Thoracic aorta (tissue), 2 donors: ENCODE results near the gene ITGA3. TPM values are rescaled to one million over a fixed set of nuclear protein-coding genes. Genes with fewer than 3 reads are reported as not detected.

ENCODE experiments used
- ATAC-seq: fragments of 150-250 bp; one replicate; pipeline ENCODE4 v1.8.0; 2017; ENCODE audit warnings: low read depth; ENCODE audit not compliant: insufficient number of reproducible peaks, low FRiP score
- DNase-seq: peaks from one replicate; pipeline ENCODE4 v3.0.0-alpha.2; 2020; ENCODE audit warnings: low spot score
- H3K27ac ChIP-seq, 2 donors: fragments of 200-600 bp; sonication (generic); 1 replicate in 1 of 2; 2 replicates in 1 of 2; pipeline ENCODE4 v1.5.1; 2016; ENCODE audit warnings: mild to moderate bottlenecking in 2 of 2, moderate library complexity in 2 of 2
- H3K27me3 ChIP-seq: fragments of 200-600 bp; sonication (generic); replicated peaks from 2 replicates; pipeline ENCODE4 v1.6.0; 2016; ENCODE audit warnings: mild to moderate bottlenecking; ENCODE audit not compliant: insufficient read depth
- H3K36me3 ChIP-seq: fragments of 200-600 bp; sonication (generic); one replicate; pipeline ENCODE4 v1.5.1; 2016
- H3K4me1 ChIP-seq, 2 donors: fragments of 200-600 bp; sonication (generic); 1 replicate in 1 of 2; 2 replicates in 1 of 2; pipeline versions ENCODE4 v1.5.1 to v1.6.0; 2016; ENCODE audit warnings: low read depth in 2 of 2, mild to moderate bottlenecking in 1 of 2; ENCODE audit not compliant: control insufficient read depth in 1 of 2
- H3K4me3 ChIP-seq: fragments of 200-600 bp; sonication (generic); 2 replicates; pipeline ENCODE4 v1.5.1; 2016; ENCODE audit warnings: mild to moderate bottlenecking
- H3K9me3 ChIP-seq: fragments of 200-600 bp; sonication (generic); 2 replicates; pipeline ENCODE4 v1.5.1; 2016
- total RNA-seq, 2 donors: library from RNA; depleted of rRNA; stranded (reverse); fragments of >200 nt; gene quantifications; one replicate each; pipeline versions ENCODE4 v1.1.0 to v1.2.3, GENCODE V29; 2016
- TF ChIP-seq, protein P1 (sequence below): fragments of 200-600 bp; sonication (generic); IDR thresholded peaks from one replicate; pipeline ENCODE4 v1.5.1; 2019; ENCODE audit warnings: antibody characterized with exemption

The ITGA3 gene
- total RNA-seq, 2 donors from 2014 or later, result 197 to 260 TPM

DNA sequence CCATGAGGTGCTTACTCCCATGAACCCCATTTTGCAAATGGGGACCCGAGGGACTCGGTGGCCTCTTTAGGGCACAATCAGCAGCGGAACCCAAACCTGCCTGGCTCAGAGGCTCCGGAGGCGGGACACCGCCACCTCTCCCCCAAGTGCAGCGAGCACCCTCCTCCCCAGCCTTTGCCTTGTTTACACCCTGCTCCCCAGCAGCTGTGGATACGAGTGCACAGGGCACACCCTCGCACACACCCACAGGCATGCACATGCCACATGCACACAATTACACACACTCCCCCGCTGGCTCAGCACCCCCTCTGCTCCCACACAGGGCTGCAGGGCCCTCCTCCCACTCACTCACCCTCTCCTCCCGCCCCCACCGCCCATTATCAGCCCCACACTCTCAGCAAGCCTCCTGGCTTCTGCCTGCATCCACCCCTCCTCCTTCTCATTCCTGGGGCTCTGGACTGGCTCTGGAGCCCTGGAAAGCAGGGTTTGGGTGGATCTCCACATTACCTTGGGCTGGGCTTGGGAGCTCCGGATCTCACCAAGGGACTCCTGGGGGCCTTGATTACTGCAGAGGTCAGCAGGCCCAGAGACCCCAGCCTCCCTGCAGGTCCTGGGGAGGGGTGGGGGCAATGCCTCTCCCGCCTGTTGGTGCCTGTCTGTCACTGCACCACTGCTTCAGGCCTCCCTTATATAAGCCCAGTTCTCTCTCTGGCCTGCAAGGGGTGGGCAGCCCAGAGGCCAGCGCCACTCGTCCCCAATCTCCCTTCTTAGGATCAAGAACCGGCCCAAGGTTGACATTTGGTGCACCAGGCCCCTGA lies 45.6 kb downstream of the ITGA3 start:
- H3K4me3 ChIP-seq, result no peak overlapping the region
- peaks cover 7 to 45% of the 10 kb centered on the region in 2 donors for H3K4me1 ChIP-seq
- H3K9me3 ChIP-seq, result no peaks in the 10 kb centered on the region
- H3K27me3 ChIP-seq, result no peaks in the 10 kb centered on the region
- TF ChIP-seq, protein P1, sequence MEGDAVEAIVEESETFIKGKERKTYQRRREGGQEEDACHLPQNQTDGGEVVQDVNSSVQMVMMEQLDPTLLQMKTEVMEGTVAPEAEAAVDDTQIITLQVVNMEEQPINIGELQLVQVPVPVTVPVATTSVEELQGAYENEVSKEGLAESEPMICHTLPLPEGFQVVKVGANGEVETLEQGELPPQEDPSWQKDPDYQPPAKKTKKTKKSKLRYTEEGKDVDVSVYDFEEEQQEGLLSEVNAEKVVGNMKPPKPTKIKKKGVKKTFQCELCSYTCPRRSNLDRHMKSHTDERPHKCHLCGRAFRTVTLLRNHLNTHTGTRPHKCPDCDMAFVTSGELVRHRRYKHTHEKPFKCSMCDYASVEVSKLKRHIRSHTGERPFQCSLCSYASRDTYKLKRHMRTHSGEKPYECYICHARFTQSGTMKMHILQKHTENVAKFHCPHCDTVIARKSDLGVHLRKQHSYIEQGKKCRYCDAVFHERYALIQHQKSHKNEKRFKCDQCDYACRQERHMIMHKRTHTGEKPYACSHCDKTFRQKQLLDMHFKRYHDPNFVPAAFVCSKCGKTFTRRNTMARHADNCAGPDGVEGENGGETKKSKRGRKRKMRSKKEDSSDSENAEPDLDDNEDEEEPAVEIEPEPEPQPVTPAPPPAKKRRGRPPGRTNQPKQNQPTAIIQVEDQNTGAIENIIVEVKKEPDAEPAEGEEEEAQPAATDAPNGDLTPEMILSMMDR, result no peak
- DNase-seq (no peak), ATAC-seq (no peak)
- peak overlapping the region; percentile 8 to 62 for H3K27ac ChIP-seq
- H3K36me3 ChIP-seq, result peaks cover 43% of the 10 kb centered on the region

DNA sequence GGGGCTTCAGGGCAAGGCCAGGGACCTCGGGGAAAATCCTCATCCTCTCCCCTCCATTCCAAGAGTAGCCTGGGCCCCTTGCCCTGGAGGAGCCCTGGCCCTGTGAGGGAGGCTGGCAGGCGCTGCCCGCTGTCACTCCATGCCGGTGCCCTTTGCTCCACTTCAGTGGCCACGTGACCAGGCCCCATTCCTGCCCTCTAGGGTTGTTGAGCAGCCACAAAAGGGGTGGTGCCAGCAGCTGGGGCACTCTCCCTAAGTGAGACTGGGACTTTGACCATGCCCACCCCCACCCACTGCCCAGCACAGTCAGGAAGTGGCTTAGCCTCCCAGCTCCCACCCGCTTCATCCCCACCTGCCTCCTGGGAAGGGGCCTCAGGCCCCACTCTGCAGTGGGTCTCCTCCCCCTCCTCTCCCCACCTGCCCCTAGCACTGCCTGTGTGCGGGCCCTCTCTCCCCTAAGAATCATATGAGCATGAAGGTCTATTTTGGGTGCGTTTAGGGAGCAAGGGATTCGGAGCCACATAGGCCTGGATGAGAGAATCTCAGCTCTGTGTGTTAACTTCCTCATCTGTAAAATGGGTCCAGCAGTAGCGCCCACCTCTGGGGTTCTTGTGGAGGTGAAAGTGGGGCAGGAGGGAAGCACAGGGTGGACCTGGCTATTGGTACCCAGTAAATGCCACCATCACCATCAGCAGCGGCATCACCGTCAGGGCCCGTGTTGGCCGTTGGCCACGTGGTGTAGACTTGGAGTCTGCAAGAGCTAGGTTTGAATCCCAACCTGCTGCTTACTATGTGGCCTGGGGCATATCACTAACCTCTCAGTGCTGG lies 46.5 kb downstream of the ITGA3 start:
- no peak overlapping the region for H3K4me3 ChIP-seq
- peaks cover 48% of the 10 kb centered on the region for H3K36me3 ChIP-seq
- DNase-seq (no peak), ATAC-seq (no peak)
- peaks cover 3 to 36% of the 10 kb centered on the region in 2 donors for H3K4me1 ChIP-seq
- H3K9me3 ChIP-seq, result no peaks in the 10 kb centered on the region
- H3K27ac ChIP-seq, result peak overlapping the region; percentile 8 to 62
- H3K27me3 ChIP-seq, result no peaks in the 10 kb centered on the region
- TF ChIP-seq, protein P1, result no peak

DNA sequence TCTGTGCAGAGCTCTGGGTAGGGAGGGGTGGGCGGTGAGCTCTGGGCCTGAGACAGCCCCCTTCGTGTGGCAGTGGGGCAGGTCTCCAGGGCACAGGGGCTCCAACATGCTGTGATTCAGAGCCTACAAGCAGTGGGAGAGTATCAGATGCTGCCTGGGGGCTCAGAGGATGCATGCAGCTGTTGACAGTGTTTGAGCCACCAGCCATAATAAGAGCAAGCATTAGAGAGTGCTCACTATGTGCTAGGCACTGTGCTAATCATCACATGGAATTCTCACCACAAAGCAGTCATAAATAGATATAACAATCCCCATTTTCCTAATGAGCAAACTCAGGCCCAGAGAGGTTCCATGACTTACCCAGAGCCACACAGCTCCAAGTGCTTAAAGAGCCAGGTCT lies 47.3 kb downstream of the ITGA3 start:
- Histone ChIP-seq H3K9me3 (no peaks in the 10 kb centered on the region), H3K36me3 (peaks cover 48% of the 10 kb centered on the region), H3K27me3 (no peaks in the 10 kb centered on the region), H3K27ac (no peak overlapping the region), H3K4me1 (peaks cover 3 to 34% of the 10 kb centered on the region in 2 donors), H3K4me3 (no peak overlapping the region)
- TF ChIP-seq, protein P1, result no peak
- DNase-seq, result no peak
- no peak for ATAC-seq

DNA sequence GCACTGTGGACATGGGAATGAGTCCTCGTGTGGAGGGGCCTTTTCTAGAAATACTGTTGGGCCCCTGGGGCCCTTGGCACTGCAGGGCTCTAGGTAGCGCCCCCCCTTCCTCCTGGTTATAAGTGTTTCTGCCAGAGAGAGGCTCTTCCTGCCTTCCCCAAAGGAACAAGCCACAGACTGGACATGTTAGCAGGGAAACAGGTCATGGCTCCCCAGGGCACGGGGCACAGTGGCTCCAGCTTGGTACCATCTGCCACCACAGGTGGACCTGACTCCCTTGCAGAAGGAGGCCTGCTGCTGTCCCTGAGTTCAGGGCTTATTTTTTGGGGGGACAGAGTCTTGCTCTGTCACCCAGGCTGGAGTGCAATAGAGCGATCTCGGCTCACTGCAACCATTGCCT lies 48.0 kb downstream of the ITGA3 start:
- TF ChIP-seq, protein P1, result no peak
- no peaks in the 10 kb centered on the region for H3K27me3 ChIP-seq
- no peak for ATAC-seq
- H3K36me3 ChIP-seq, result peaks cover 47% of the 10 kb centered on the region
- no peak overlapping the region for H3K27ac ChIP-seq
- no peak for DNase-seq
- H3K4me1 ChIP-seq, result peaks cover 3 to 34% of the 10 kb centered on the region in 2 donors
- H3K9me3 ChIP-seq, result no peaks in the 10 kb centered on the region
- no peak overlapping the region for H3K4me3 ChIP-seq

DNA sequence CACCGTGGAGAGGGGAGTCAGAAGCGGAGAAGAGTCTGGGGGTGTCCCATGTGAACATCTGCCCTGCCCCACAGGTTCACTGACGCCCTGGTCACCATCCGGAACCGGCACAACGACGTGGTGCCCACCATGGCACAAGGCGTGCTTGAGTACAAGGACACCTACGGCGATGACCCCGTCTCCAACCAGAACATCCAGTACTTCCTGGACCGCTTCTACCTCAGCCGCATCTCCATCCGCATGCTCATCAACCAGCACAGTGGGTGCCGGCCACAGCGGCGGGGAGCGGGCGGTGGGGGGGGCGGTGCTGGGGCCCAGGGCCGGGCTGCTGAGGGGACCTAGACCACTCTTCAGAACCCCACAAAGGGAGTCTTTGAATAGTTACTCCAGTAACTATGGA lies 49.9 kb downstream of the ITGA3 start:
- peaks cover 56% of the 10 kb centered on the region for H3K36me3 ChIP-seq
- DNase-seq (no peak), ATAC-seq (no peak)
- H3K27ac ChIP-seq, result no peak overlapping the region
- no peaks in the 10 kb centered on the region for H3K9me3 ChIP-seq
- H3K4me1 ChIP-seq, result peaks cover 3 to 26% of the 10 kb centered on the region in 2 donors
- H3K27me3 ChIP-seq, result no peaks in the 10 kb centered on the region
- H3K4me3 ChIP-seq, result no peak overlapping the region
- TF ChIP-seq, protein P1, result no peak
